HG03558 (cell line): Measurements from ENCODE around the gene RAB2B.

Experiments
- ATAC-seq: cut with Tn5 transposase; IDR thresholded peaks from one replicate; pipeline ENCODE4 v1.9.1; 2021; ENCODE audit warnings: moderate number of reproducible peaks; ENCODE audit not compliant: unreplicated experiment; ENCODE audit errors: extremely low read depth

RAB2B gene

GRCh38 chr14:21476925-21477681, at the start of gene RAB2B, which contains the start of gene TOX4:
Gene RAB2B (minus strand): TSS chr14:21476959. CDS start chr14:21476872, 87 bp downstream.
Gene TOX4 (plus strand): TSS chr14:21477195. CDS start chr14:21477279, 84 bp downstream.
- peak; percentile 99 for ATAC-seq

GRCh38 chr14:21525962-21526671, 49.4 kb upstream of the RAB2B start, which contains the start of gene SALL2:
Gene SALL2 (minus strand): TSS chr14:21526346. CDS start chr14:21526127, 219 bp downstream.
- ATAC-seq, result no peak

DNA sequence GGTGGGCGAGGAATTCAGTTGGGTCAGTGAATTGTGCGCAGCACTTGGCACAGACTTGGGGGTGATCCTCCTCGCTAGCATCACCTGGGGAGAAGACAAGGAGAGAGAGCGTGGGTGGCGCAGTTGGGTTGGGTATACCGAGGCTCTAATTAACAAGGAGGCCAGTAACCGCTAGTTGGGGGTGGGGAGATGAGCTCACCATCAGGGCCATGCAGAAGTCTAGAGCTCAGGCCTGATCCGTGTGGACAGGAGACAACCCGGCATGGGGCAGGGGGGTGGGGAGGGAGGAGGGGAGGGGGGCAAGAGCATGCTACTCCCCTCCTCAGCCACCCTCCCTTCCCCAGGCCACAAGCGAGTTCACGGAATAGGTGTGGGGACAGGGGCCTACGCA, 48.8 kb upstream of the RAB2B start:
- ATAC-seq, result no peak

DNA sequence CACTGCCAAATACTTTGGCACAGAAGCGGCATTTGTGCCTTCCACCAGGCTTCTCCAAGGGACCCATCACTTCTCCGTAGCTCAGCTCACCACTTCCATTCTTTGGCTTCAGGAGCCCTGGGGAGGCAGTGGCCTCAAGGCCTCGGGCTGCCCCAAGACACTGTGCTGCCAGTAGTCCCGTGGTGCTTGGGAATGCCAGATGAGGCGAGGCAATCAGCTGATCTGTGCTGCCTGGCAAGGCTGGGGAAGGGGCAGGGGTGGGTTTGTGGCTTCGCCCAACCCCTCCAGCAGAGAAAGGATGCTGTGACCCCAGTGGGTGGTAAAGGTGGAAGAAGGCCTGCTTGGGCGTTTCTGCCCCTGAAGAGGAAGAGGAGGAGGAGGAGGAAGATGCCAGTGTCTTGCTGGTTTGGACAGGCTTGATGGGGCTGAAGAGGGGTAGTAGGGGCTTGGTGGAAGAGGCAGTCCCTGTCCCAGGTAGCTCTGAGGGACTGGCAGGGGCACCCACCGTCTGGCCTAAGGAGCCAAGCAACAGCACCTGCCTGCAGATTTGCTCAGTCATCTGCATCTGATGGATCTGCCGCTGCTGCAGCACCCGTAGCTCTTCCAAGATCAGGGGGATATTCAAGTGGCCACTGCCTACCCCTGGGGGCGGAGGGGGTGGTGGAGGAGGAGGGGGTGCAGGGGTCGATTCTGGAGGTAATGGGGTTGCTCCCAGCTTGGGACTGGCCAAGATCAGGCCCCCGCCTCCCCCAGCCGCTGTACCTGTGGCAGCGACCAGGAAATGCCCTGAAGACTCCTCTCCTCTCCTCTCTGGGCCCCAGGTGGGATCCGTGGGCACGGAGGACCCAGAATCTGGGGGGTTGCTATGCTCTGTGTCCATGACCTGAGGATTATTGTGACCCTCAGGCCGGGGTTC, 48.1 kb upstream of the RAB2B start:
- no peak for ATAC-seq

DNA sequence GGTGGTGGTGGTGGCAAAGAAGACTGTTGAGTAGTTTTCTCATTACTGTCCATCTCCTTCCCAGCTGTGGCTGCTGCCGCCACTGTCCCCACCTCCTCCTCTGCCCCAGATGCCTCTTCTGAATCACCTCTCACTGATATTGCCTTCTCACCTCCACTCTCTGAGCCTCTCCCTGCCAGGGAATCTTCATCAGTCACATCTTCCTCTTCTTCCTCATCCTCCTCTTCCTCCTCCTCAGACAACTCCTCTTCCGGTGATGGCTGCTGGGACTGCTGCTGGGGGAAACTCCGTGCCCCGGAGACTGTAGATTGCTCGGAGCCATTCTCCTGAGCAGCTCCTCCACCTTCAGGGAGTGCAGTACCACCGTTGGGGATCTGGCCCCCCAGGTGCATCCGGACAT, 46.4 kb upstream of the RAB2B start:
- ATAC-seq, result no peak

DNA sequence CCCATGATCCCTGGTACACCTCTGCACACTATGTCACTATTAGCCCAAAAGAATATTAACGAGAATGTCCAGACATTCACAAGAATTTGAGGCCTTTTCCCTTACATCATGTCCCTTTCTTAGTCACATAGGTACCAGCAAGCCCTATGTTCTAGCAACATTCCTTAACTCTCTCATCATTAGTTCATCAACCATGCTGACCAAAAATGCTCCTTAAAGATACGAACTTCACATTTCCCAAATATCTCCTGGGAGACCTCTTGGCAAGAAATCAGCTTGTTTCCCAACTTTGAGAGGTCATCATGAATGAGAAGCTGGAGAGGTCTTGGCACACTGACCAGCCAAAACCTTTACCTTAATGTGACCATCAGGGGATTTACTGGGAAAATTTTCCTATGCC, 44.7 kb upstream of the RAB2B start:
- ATAC-seq, result no peak

DNA sequence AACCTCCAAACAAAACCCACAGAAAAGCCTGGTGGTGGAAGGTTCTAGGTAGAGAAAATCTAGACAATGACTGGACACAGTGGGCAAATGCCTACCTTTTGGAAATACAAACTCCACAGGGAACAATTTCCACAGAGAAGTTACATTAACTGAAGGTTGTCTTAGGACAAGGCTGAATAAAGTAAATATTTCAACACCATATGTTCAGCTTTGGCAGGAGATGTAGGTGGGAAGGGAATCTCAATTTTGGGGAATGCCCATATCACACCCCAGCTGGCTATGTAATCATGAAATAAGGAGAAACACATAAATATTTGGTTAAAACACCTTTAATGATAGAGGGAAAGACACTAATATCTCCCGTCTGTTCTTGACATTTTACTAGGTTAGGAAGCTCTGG, 44.0 kb upstream of the RAB2B start:
- no peak for ATAC-seq

DNA sequence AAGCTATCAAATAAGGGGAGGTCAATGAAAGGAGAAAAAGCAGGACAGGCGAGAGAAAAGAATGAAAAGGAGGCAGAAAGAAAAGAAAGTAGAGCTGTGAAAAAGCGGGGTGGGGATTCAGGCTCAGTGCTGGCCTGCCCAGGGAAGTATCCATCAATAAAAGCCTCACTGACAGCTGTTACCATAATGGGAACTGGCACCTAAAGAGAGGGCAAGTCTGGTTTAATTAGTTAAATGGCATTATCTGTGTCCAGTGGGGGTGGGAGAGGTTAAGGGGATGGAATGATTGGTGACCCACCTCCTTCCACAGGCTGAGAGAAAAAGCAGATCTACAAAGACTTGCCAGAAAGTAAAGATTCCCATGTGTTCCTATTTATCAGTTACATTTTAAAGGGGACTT, 42.0 kb upstream of the RAB2B start:
- ATAC-seq, result no peak

- no peak for ATAC-seq
These were observed 37.6 kb upstream of the RAB2B start for GRCh38 chr14:21514341-21514740.

DNA sequence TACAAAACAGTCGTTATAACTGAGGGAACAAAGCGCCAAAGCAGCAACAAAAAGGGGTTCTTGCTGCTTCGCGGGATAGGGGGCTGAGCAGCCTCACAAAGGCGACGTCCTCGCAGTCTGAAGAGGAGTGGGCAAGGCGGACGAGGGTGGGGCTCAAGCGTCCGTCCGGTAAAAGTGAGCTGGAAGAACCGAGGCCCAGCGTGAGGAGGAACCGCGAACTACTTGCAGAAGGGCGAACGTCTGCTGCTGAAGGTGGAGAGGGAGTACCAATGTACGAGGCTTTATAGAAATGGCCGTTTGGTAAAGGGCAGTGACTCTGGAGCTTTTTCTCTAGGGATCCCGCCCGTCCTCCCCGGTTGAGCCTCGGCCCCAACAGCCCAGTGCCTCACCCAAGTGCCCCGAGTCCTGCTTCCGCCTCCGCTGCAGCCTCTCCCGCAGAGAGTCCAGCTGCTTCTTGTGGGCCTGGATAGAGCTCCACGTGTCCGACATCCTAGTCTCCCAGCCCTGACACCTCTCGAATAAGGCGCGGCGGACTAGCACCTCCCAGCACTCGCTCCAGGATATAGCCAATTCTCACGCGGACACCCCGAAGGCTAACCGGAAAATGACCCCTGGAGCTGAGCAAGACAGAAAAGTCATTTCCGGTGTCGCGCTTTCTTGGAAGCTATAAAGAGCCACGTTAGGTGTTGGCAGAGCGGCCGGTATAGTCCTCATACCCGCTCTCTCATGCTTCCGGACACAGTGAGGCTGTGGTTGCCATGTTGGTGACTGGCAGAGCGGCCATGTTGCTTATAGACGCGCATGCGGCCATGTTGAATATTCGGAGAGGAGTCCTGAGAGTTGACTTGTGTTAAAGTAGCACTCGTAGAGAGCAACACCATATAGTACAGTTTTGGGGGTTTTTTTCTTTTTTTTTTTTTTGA, 34.2 kb upstream of the RAB2B start, which contains the start of gene METTL3:
METTL3 (minus strand) TSS at position 606 of the 923 bp plus-strand sequence; CDS start at position 489, 117 bp downstream.
- peak; percentile 98 for ATAC-seq

DNA sequence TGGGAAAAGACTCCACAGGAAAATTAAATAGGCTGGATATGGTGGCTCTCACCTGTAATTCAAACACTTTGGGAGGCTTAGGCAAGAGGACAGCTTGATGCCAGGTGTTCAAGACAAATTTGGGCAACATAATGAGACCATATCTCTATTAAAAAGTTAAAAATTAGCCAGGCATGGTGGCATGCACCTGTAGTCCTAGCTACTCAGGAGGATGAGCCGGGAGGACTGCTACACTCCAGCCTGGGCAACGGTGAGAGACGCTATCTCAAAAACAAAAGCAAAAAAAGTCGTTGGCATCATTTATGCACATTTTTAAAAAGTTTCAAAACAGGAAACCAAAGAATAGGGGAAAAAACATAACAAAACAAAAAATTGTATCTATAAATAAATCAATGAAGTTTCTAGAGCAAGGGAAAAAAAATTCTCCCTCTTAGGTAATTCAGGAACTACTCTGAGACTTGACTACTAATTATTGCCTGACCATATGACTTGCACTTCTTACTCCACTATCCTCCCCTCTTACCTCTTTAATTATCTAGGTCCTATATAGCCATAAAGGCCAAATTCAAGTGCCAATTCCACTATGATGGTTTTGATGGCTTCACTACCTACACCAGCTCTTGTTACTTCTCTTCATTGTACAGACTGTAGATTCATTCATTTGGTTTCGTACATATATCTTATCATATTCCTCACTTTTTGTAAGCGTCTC, 32.8 kb upstream of the RAB2B start:
- ATAC-seq, result no peak

- no peak for ATAC-seq
These were observed 29.8 kb upstream of the RAB2B start for GRCh38 chr14:21506557-21506956.

DNA sequence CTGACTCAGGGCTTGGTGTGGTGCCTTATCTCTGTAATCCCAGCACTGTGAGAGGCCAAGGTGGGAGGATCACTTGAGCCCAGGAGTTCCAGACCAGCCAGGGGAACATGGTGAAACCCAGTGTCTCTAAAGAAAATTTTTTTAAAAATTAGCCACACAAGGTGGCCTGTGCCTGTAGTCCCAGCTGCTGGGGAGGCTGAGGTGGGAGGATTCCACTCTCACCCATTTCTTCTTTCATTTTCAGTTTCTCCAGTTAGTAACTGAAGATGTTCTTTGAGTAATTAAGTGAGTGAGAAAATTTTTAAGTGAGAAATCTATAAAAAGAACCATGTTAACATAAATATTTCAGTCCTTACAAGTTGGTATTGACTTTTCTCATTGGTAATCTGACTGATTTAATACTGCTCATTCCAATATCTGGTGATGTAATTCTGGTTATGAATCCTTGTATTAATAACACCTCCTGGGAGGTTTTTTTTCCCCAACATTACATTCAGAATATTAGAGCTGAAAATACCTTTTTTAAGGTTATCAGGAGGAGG, 28.3 kb upstream of the RAB2B start:
- peak; percentile 75 for ATAC-seq

DNA sequence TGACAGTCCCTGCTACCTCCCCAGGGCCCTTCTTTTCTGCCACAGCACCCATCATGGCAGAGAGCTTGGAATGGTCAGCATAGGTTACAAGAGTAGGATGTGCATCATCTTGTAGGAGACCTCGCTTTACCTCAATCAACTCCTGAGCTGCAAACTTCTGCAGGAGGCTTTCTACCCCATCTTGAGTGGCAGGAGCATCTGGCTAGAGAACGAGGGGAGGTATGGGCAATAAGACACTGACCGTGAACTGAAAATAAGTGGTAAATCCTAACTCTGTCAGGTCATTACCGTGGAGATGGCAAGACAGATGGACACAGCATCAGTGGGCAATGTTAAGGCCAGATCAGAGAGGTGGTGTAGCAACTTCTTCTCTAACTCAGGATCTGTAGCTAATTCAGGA, 26.6 kb upstream of the RAB2B start:
- ATAC-seq, result no peak

GRCh38 chr14:21501568-21501967, 24.8 kb upstream of the RAB2B start:
- ATAC-seq, result no peak

DNA sequence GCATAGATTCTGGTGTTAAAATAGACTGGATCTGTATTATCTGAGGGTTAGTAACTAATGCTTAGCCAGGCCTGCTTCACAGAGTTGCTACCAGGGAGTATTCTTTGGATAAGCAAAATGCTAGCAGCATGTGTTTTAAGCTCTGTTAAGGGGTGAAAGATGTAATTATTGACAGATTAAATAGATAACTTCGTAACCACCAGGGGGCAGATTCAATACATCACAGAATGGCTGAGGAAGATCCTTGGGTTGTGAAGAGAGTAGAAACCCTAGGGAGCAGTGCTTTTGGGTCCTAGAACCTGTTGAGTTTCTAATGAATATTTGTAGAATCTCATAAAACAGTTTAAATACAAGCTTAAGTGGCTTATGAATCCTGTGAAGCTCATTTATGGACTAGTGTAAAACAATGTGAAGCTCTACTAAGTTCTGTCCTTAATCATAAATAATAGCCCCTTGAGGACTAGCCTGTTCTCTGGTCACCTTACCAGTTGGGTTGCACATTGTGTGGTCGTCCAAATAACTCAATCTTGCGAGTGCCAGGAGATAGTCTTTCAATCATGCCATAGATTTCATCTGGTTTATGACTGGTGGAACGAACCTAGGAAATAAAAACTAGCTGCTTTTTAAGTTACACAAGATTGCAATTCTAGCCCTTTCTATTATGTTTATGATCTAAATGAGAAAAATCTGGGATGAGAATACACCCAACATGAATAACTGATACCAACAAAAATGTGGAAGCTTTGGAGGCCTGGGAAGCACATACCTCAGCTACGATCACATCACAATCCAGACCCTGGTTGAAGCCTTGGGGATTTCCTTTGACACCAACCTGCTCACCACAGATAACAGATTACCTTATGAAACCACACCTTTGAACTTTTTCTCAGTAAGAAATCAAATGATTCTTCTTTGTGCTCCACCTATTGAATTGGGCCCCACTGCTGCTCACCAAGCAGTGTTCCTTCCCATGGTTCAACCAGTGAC, 22.1 kb upstream of the RAB2B start:
- no peak for ATAC-seq

DNA sequence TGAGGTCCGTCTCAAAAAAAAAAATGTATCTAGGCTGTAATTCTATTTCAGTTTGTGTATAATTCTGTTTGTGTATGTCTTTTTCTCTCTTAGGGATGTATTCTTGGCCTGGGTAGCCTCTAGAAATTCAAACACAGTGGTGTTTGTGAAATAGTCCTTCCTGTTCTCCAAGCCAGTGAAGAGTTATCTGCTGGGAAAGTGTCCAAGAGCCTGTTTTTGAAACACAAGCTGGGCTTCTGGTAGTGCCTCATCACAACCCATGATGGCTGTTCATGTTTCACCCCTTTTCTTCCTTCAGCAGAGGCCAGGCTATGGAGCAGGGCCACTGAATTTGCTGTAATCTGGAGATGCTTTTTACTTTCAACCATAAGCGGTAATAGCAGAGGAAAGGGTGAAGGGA, 19.7 kb upstream of the RAB2B start:
- no peak for ATAC-seq
